ENCODE measurements around the gene HIP1. TPM values are rescaled to one million over a fixed set of nuclear protein-coding genes. Genes with fewer than 3 reads are reported as not detected.
A peak's percentile ranks its signal among the peaks of the same experiment; 100 is the strongest.

Gene HIP1
- total and polyA plus RNA-seq, 2 of the 13 experiments (the other 11 are each of a cell fraction or from before 2014, with no cell fraction given): 4.5 to 6.2 TPM

- no peak for TF ChIP-seq BCLAF1 (IDR thresholded peaks at IDR 0.05)
- no peak for TF ChIP-seq GMEB2 (CRISPR knock-in tag; IDR thresholded peaks at IDR 0.05; ENCODE audit: low read depth)
- TF ChIP-seq ETS1 (CRISPR knock-in tag; IDR thresholded peaks at IDR 0.05): no peak
- no peak for TF ChIP-seq SMYD3 (CRISPR knock-in tag; IDR thresholded peaks at IDR 0.05)
- peak; percentile 90; the same call in 1 of the 2 replicates for TF ChIP-seq ZFP90 (CRISPR knock-in tag; IDR thresholded peaks at IDR 0.05; ENCODE audit: borderline replicate concordance)
- TF ChIP-seq ZNF33B (CRISPR knock-in tag; IDR thresholded peaks at IDR 0.05): no peak
- peak; percentile 77 for TF ChIP-seq KDM6A (CRISPR knock-in tag; IDR thresholded peaks at IDR 0.05; ENCODE audit: low read depth)
- TF ChIP-seq DNMT1 (CRISPR knock-in tag; IDR thresholded peaks at IDR 0.05): no peak
- TF ChIP-seq ZNF143 (CRISPR knock-in tag; IDR thresholded peaks at IDR 0.05): peak; percentile 39; the same call in 1 of the 2 replicates
- 0 out of 2 replicates have a peak, but pooled peaks have one; percentile 38 for TF ChIP-seq HMGXB3 (CRISPR knock-in tag; IDR thresholded peaks at IDR 0.05; ENCODE audit: borderline replicate concordance)
- TF ChIP-seq MNT (IDR thresholded peaks at IDR 0.05): 0 out of 2 replicates have a peak, but pooled peaks have one; percentile 3
- no peak for TF ChIP-seq ZSCAN5A (CRISPR knock-in tag; IDR thresholded peaks at IDR 0.05; ENCODE audit: borderline replicate concordance)
- TF ChIP-seq ZNF605 (CRISPR knock-in tag; IDR thresholded peaks at IDR 0.05): peak; percentile 71
- no peak for TF ChIP-seq MBD4 (IDR thresholded peaks at IDR 0.05; ENCODE audit: borderline replicate concordance, low read length)
Measured at GRCh38 chr7:75688200-75689136, 50.3 kb downstream of the HIP1 start (continued).

Measured in HepG2 (cell line).